Measurements from ENCODE around the gene DHX36. TPM values are rescaled to one million over a fixed set of nuclear protein-coding genes. Genes with fewer than 3 reads are reported as not detected.

Gene DHX36
- total and polyA plus RNA-seq, 10 of the 15 experiments (the other 5 are each of a cell fraction or from before 2014, with no cell fraction given), result 16.2 to 70.5 (median 41.6) TPM

DNA sequence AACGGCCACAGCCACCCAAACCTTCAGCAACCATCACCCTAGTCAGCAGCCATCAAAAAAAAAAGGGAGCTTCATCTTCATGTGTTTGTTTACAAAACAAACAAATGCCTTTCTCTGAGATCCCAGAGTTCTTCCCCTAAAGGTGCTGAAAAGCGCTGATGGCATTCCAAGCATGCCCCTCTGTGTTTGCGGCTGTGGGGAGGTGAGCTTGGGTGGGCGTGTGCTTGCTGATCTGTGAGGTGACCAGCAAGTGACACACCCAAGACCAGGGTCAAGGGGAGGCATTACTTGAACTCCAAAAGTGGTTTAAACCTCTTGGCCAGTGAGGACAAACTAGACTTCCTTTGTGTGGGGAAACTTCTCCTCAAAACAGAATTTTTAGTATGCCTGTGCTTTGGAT, 81.5 kb downstream of the DHX36 start:
- Histone ChIP-seq H3K4me3 (no peak overlapping the region), H3K4me1 (ENCODE audit: control insufficient read depth, insufficient read depth, low read length) (no peaks in the 10 kb centered on the region), H3K9me3 (replicated peaks; ENCODE audit: control insufficient read depth, insufficient read depth, low read length) (no peaks in the 10 kb centered on the region), H3K36me3 (ENCODE audit: control insufficient read depth in 2 of 2, insufficient read depth in 2 of 2, low read length in 1 of 2) (no peaks in the 10 kb centered on the region), H3K9ac (ENCODE audit: control insufficient read depth, insufficient read depth, low read length) (no peak overlapping the region), H3K27ac (ENCODE audit: control insufficient read depth, insufficient read depth) (no peak overlapping the region), H3K4me2 (ENCODE audit: control insufficient read depth, insufficient read depth) (no peak overlapping the region), H3K79me2 (ENCODE audit: control insufficient read depth, insufficient read depth, low read length) (no peaks in the 10 kb centered on the region), H2AFZ (ENCODE audit: control insufficient read depth, low read depth, low read length) (no peak overlapping the region), H4K20me1 (ENCODE audit: control insufficient read depth, insufficient read depth) (no peaks in the 10 kb centered on the region), H3K27me3 (replicated peaks in 1 of 2; ENCODE audit: control insufficient read depth in 2 of 2, insufficient read depth in 2 of 2, low read length in 1 of 2) (no peaks in the 10 kb centered on the region)
- BruUV-seq (replicated peaks), result no TSS peak
- intact Hi-C loops (cut with micrococcal nuclease; ENCODE audit: unreplicated experiment), result no loop called here
- DNase-seq (ENCODE audit: low read depth, low spot score), result no peak
- ChIA-PET CTCF (interaction anchor here (1.8 kb wide), 1 partner anchor 10 kb away, joined by 4 read pairs; no protein-coding TSS in a partner anchor), SMC1A (ENCODE audit: uncharacterized antibody, unreplicated experiment) (no interaction called here), RAD21 (ENCODE audit: unreplicated experiment) (no interaction called here), POLR2A (no interaction called here)
- TF ChIP-seq MYC (IDR thresholded peaks at IDR 0.05; ENCODE audit: insufficient read depth, insufficient read length, insufficient replicate concordance, low read length, severe bottlenecking) (no peak), TCF7 (IDR thresholded peaks at IDR 0.05; ENCODE audit: borderline replicate concordance) (no peak), SREBF2 (IDR thresholded peaks at IDR 0.05; ENCODE audit: low read length) (no peak), RB1 (IDR thresholded peaks at IDR 0.05; ENCODE audit: borderline replicate concordance) (no peak), NR2F1 (conservative IDR thresholded peaks at IDR 0.05) (no peak)
- TF ChIP-seq, protein P1, sequence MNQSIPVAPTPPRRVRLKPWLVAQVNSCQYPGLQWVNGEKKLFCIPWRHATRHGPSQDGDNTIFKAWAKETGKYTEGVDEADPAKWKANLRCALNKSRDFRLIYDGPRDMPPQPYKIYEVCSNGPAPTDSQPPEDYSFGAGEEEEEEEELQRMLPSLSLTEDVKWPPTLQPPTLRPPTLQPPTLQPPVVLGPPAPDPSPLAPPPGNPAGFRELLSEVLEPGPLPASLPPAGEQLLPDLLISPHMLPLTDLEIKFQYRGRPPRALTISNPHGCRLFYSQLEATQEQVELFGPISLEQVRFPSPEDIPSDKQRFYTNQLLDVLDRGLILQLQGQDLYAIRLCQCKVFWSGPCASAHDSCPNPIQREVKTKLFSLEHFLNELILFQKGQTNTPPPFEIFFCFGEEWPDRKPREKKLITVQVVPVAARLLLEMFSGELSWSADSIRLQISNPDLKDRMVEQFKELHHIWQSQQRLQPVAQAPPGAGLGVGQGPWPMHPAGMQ (IDR thresholded peaks at IDR 0.05; ENCODE audit: borderline replicate concordance), result no peak
- in situ Hi-C loops (cut with MboI), result no loop called here
- ATAC-seq, result no peak
- WGBS (ENCODE audit: insufficient coverage, insufficient replicate concordance, low lambda C conversion rate, missing lambda C conversion rate), result 57% methylated on average over 4 of the region's 4 CpGs
- FAIRE-seq, result no peak

DNA sequence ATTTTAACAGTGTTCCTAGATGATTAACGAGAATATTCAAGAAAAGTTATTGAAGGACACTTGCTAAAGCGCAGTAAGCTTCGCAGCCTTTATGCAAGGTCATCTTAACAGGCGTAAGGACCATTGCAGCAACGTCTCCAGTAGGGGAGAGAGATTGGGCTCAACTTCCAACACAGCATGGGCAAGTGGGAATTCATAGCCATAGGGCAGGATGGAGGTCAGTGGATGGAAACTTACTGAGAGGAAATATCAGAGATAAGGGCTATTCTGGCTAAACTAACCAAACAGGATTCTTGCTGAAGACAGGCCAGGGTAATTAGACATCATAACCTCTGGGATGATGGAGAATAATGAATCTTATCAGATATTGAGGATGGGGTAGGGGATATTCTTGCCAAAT, 82.8 kb downstream of the DHX36 start:
- no peak overlapping the region for H3K4me2 ChIP-seq (ENCODE audit: control insufficient read depth, insufficient read depth)
- no peaks in the 10 kb centered on the region for H4K20me1 ChIP-seq (ENCODE audit: control insufficient read depth, insufficient read depth)
- no peaks in the 10 kb centered on the region for H3K79me2 ChIP-seq (ENCODE audit: control insufficient read depth, insufficient read depth, low read length)
- POLR2A ChIA-PET, result no interaction called here
- no peak overlapping the region for H3K27ac ChIP-seq (ENCODE audit: control insufficient read depth, insufficient read depth)
- CTCF ChIA-PET, result interaction anchor here (1.0 to 1.8 kb wide), 3 partner anchors 10 to 17 kb away, joined by 3 to 4 read pairs (median 3); no protein-coding TSS in a partner anchor
- intact Hi-C loops (cut with micrococcal nuclease; ENCODE audit: unreplicated experiment), result no loop called here
- BruUV-seq (replicated peaks), result no TSS peak
- H3K4me1 ChIP-seq (ENCODE audit: control insufficient read depth, insufficient read depth, low read length), result no peaks in the 10 kb centered on the region
- DNase-seq (ENCODE audit: low read depth, low spot score), result no peak
- SMC1A ChIA-PET (ENCODE audit: uncharacterized antibody, unreplicated experiment), result no interaction called here
- no peak overlapping the region for H3K4me3 ChIP-seq
- H3K27me3 ChIP-seq (replicated peaks in 1 of 2; ENCODE audit: control insufficient read depth in 2 of 2, insufficient read depth in 2 of 2, low read length in 1 of 2), result no peaks in the 10 kb centered on the region
- RAD21 ChIA-PET (ENCODE audit: unreplicated experiment), result no interaction called here
- no peak for ATAC-seq
- TF ChIP-seq KAT2A (conservative IDR thresholded peaks at IDR 0.05; ENCODE audit: control insufficient read depth, low read depth, low read length) (no peak), STAT1 (conservative IDR thresholded peaks at IDR 0.05) (no peak)
- in situ Hi-C loops (cut with MboI), result no loop called here
- H2AFZ ChIP-seq (ENCODE audit: control insufficient read depth, low read depth, low read length), result no peak overlapping the region
- 44% methylated on average over 5 of the region's 5 CpGs for WGBS (ENCODE audit: insufficient coverage, insufficient replicate concordance, low lambda C conversion rate, missing lambda C conversion rate)
- no peaks in the 10 kb centered on the region for H3K9me3 ChIP-seq (replicated peaks; ENCODE audit: control insufficient read depth, insufficient read depth, low read length)
- FAIRE-seq, result no peak
- H3K36me3 ChIP-seq (ENCODE audit: control insufficient read depth in 2 of 2, insufficient read depth in 2 of 2, low read length in 1 of 2), result no peaks in the 10 kb centered on the region
- no peak overlapping the region for H3K9ac ChIP-seq (ENCODE audit: control insufficient read depth, insufficient read depth, low read length)
